DOHH2 (cell line): ENCODE data around the gene ARMC8.

ENCODE experiments used
- CTCF ChIP-seq: fragments of 200-600 bp; sonication (generic); IDR thresholded peaks from one replicate; pipeline ENCODE4 v1.5.1; 2014; ENCODE audit warnings: antibody characterized with exemption, mild to moderate bottlenecking, low read depth, low read length; ENCODE audit not compliant: poor library complexity, severe bottlenecking
- EZH2phosphoT487 ChIP-seq: fragments of 200-600 bp; sonication (generic); IDR thresholded peaks from 2 replicates; pipeline ENCODE4 v1.6.1; 2017; ENCODE audit warnings: borderline replicate concordance, mild to moderate bottlenecking, antibody characterized with exemption, low read length, moderate library complexity, mixed read lengths

- TF ChIP-seq CTCF: peak; percentile 46
- TF ChIP-seq EZH2phosphoT487: no peak
Measured at GRCh38 chr3:138332472-138333073, 145.5 kb downstream of the ARMC8 start.
